ENCODE measurements around the gene ORAI2. TPM values are rescaled to one million over a fixed set of nuclear protein-coding genes. Genes with fewer than 3 reads are reported as not detected.
A peak's percentile ranks its signal among the peaks of the same experiment; 100 is the strongest.

Gene ORAI2
- total RNA-seq, 1 donor from 2014 or later: 48.5 TPM

- DNase-seq (ENCODE audit: low read depth, low spot score): no peak
- peaks cover under 1% of the 10 kb centered on the region for H3K27me3 Mint-ChIP-seq (ENCODE audit: low read depth)
- H3K4me3 Mint-ChIP-seq: peak overlapping the region; percentile 83
- peaks cover 17% of the 10 kb centered on the region for H3K4me1 Mint-ChIP-seq
- TF ChIP-seq, protein P1, sequence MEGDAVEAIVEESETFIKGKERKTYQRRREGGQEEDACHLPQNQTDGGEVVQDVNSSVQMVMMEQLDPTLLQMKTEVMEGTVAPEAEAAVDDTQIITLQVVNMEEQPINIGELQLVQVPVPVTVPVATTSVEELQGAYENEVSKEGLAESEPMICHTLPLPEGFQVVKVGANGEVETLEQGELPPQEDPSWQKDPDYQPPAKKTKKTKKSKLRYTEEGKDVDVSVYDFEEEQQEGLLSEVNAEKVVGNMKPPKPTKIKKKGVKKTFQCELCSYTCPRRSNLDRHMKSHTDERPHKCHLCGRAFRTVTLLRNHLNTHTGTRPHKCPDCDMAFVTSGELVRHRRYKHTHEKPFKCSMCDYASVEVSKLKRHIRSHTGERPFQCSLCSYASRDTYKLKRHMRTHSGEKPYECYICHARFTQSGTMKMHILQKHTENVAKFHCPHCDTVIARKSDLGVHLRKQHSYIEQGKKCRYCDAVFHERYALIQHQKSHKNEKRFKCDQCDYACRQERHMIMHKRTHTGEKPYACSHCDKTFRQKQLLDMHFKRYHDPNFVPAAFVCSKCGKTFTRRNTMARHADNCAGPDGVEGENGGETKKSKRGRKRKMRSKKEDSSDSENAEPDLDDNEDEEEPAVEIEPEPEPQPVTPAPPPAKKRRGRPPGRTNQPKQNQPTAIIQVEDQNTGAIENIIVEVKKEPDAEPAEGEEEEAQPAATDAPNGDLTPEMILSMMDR (conservative IDR thresholded peaks at IDR 0.05): no peak
- H3K27ac Mint-ChIP-seq (ENCODE audit: unreplicated experiment): no peak overlapping the region
- peaks cover 8% of the 10 kb centered on the region for H3K36me3 Mint-ChIP-seq (ENCODE audit: low read depth)
- H3K9me3 Mint-ChIP-seq: no peaks in the 10 kb centered on the region
Observed at GRCh38 chr7:102429141-102429899, 4.1 kb upstream of the ORAI2 start.

DNA sequence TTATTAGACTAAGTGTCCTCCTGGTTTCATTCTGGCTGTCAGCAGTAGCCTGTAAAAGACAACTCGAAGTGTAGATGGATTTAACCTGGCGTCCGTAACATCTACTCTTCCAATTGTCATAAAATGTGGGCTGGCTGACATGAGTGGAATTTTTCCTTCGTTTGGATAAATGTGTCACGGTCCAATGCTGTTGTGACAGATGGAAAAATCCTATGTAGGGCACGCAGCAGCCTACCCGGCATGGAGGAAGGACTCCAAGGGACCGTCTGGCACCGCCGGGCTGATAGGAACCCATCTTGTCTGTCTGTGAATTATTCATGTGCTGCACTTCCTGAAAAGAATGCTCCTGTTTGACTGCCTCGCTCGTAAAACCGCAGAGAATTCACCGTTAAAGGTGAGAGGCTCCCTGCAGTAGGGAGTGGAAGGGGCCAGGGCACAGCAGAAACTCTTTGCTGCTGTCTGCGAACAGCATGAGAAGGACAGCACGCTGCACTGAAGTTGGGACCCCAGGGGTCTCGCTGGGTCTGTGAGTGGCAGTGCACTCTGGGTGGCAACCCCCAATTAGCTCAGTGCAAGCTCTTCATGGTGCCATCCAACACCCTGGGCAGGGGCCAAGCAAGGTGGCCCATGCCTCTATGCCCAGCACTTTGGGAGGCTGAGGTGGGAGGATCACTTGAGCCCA lies 1.6 kb upstream of the ORAI2 start:
- Mint-ChIP-seq H3K4me1 (peaks cover 23% of the 10 kb centered on the region), H3K9me3 (no peaks in the 10 kb centered on the region), H3K27me3 (ENCODE audit: low read depth) (peaks cover 3% of the 10 kb centered on the region)

GRCh38 chr7:102432442-102433218 lies 745 bp upstream of the ORAI2 start:
- TF ChIP-seq, protein P1 (conservative IDR thresholded peaks at IDR 0.05): no peak
- Mint-ChIP-seq H3K27ac (ENCODE audit: unreplicated experiment) (no peak overlapping the region), H3K9me3 (no peaks in the 10 kb centered on the region), H3K4me1 (peaks cover 23% of the 10 kb centered on the region), H3K27me3 (ENCODE audit: low read depth) (peaks cover 3% of the 10 kb centered on the region), H3K36me3 (ENCODE audit: low read depth) (no peaks in the 10 kb centered on the region), H3K4me3 (peak overlapping the region; percentile 86)
- no peak for DNase-seq (ENCODE audit: low read depth, low spot score)

More for the DNA sequence above, 1.6 kb upstream of the ORAI2 start:
- TF ChIP-seq, protein P1 (conservative IDR thresholded peaks at IDR 0.05): no peak
- no peak overlapping the region for H3K27ac Mint-ChIP-seq (ENCODE audit: unreplicated experiment)
- H3K4me3 Mint-ChIP-seq: peak overlapping the region; percentile 86
- no peaks in the 10 kb centered on the region for H3K36me3 Mint-ChIP-seq (ENCODE audit: low read depth)
- DNase-seq (ENCODE audit: low read depth, low spot score): no peak

GRCh38 chr7:102434039-102434486 lies 688 bp downstream of the ORAI2 start:
- H3K36me3 Mint-ChIP-seq (ENCODE audit: low read depth): peaks cover 1% of the 10 kb centered on the region
- peaks cover 23% of the 10 kb centered on the region for H3K4me1 Mint-ChIP-seq
- DNase-seq (ENCODE audit: low read depth, low spot score): no peak
- no peaks in the 10 kb centered on the region for H3K9me3 Mint-ChIP-seq
- peak overlapping the region; percentile 88 for H3K4me3 Mint-ChIP-seq
- peaks cover 3% of the 10 kb centered on the region for H3K27me3 Mint-ChIP-seq (ENCODE audit: low read depth)
- peak overlapping the region; percentile 93 for H3K27ac Mint-ChIP-seq (ENCODE audit: unreplicated experiment)
- TF ChIP-seq, protein P1 (conservative IDR thresholded peaks at IDR 0.05): no peak

DNA sequence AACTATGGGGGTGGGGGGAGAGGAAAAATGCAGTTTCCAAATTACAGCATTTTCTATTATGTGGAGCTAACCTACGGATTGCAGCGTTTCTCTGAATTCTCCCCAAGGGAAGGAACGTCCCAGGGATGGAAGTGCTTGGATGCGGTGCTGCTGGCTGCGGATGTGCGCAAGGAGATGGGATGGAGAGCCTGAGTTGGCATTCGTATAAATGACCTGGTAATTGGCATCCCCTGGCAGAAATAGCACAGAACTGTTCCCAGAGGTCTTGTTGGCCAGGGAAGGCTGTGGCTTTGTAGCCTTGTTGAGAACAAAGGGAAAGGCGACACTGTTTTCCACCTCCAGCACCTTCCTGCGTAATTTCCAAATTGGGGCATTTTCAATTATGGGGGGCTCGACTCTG lies 2.7 kb downstream of the ORAI2 start:
- peaks cover 27% of the 10 kb centered on the region for H3K4me1 Mint-ChIP-seq

More for the DNA sequence above, 2.7 kb downstream of the ORAI2 start:
- TF ChIP-seq, protein P1 (conservative IDR thresholded peaks at IDR 0.05): no peak
- no peak for DNase-seq (ENCODE audit: low read depth, low spot score)
- Mint-ChIP-seq H3K27me3 (ENCODE audit: low read depth) (peaks cover 3% of the 10 kb centered on the region), H3K27ac (ENCODE audit: unreplicated experiment) (no peak overlapping the region), H3K9me3 (no peaks in the 10 kb centered on the region), H3K4me3 (peak overlapping the region; percentile 88), H3K36me3 (ENCODE audit: low read depth) (peaks cover 3% of the 10 kb centered on the region)
